Measurements from ENCODE around the gene SLC40A1. TPM values are rescaled to one million over a fixed set of nuclear protein-coding genes. Genes with fewer than 3 reads are reported as not detected.

SLC40A1 gene
- total RNA-seq, 2 donors from 2014 or later = 43.6 to 183 TPM

DNA sequence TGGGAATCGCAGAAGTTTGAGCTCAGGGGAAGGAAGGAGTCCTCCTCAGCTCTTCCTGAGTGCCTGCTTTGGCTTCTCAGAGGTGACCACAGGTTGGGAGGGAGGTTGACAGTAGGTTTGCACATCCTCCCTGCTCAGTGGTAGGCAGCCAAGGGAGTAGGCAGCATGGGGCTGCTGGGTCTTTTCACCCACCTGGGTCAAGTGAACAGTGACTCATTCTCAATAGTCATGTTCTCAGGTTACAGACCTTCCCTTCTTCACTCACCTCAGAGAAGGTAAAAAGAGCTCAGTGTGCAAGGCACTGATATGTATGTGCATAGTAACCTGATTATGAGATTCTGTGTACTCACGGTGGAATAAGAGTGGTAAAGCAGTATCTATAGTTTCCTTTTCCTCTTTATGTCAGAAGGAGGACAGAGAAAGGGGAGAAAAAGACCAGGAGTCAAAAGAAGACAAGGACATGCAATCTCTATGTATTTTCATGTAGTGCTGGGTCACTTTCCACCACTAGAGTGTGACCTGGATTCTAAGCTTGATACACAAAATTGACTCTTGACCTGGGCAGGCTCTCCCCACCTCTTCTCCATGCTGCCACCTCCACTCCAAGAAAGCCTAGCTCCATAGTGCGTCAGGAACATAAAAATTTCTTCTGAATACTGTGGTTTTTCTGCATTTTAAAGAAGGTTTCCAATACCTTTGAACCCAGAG is 44.2 kb upstream of the SLC40A1 start:
- no peaks in the 10 kb centered on the region for H3K36me3 ChIP-seq
- no peaks in the 10 kb centered on the region for H3K27me3 ChIP-seq
- no peaks in the 10 kb centered on the region for H3K4me1 ChIP-seq
- TF ChIP-seq, protein P1, sequence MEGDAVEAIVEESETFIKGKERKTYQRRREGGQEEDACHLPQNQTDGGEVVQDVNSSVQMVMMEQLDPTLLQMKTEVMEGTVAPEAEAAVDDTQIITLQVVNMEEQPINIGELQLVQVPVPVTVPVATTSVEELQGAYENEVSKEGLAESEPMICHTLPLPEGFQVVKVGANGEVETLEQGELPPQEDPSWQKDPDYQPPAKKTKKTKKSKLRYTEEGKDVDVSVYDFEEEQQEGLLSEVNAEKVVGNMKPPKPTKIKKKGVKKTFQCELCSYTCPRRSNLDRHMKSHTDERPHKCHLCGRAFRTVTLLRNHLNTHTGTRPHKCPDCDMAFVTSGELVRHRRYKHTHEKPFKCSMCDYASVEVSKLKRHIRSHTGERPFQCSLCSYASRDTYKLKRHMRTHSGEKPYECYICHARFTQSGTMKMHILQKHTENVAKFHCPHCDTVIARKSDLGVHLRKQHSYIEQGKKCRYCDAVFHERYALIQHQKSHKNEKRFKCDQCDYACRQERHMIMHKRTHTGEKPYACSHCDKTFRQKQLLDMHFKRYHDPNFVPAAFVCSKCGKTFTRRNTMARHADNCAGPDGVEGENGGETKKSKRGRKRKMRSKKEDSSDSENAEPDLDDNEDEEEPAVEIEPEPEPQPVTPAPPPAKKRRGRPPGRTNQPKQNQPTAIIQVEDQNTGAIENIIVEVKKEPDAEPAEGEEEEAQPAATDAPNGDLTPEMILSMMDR (IDR thresholded peaks at IDR 0.05) = no peak
- DNase-seq = no peak
- intact Hi-C loops (cut with DNase I) = loop anchor here (10.0 kb wide), 1 partner anchor 160 kb away; no protein-coding TSS in a partner anchor
- no peaks in the 10 kb centered on the region for H3K9me3 ChIP-seq
- H3K27ac ChIP-seq = no peak overlapping the region
- no peak overlapping the region for H3K9ac ChIP-seq (ENCODE audit: low read depth in 2 of 2, low read length in 2 of 2)
- H3K4me3 ChIP-seq = no peak overlapping the region

DNA sequence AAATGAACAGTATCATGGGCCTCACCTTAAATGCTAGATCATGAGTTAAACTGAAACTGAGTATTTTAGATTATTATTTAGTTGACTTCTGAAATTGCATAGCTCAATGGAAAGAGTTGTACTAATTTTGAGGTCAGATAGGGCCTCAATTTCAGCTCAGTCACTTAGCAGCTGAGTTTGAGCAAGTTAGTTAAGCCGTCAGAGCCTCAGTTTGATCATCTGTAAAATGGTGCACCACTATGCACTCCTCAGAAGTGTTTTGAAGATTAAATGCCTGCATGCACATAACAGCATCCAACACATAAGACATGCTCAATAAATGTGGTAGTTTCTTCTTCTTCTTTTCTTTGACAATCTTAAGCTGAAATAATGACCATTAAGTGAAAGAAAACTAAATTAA is 42.5 kb upstream of the SLC40A1 start:
- no peak overlapping the region for H3K9ac ChIP-seq (ENCODE audit: low read depth in 2 of 2, low read length in 2 of 2)
- no peaks in the 10 kb centered on the region for H3K36me3 ChIP-seq
- H3K4me3 ChIP-seq = no peak overlapping the region
- no peaks in the 10 kb centered on the region for H3K4me1 ChIP-seq
- TF ChIP-seq, protein P1 (IDR thresholded peaks at IDR 0.05) = no peak
- H3K9me3 ChIP-seq = no peaks in the 10 kb centered on the region
- no peak overlapping the region for H3K27ac ChIP-seq
- no peak for DNase-seq
- H3K27me3 ChIP-seq = no peaks in the 10 kb centered on the region
- intact Hi-C loops (cut with DNase I) = loop anchor here (10.0 kb wide), 1 partner anchor 158 kb away; no protein-coding TSS in a partner anchor

DNA sequence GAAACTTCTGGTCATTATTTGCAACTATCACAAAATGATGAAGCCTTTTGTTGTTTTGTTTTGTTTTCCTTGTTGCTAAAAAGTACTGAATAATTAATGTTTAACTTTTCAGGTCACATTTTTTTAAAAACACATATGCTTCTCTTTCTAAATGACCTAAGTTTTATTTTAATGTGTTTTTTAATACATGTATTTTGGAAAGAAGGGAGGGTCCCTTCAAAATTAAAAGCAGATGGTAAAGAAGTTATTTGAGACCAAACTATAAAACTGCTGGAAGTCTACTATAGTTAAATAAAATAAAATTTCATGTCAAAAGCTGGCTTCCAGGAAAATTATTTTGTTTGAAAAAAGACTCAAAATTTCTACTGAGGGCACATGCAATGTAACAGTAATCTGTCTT is 41.2 kb upstream of the SLC40A1 start:
- H3K9me3 ChIP-seq = no peaks in the 10 kb centered on the region
- intact Hi-C loops (cut with DNase I) = loop anchor here (10.0 kb wide), 1 partner anchor 157 kb away; no protein-coding TSS in a partner anchor
- no peak overlapping the region for H3K9ac ChIP-seq (ENCODE audit: low read depth in 2 of 2, low read length in 2 of 2)
- no peaks in the 10 kb centered on the region for H3K36me3 ChIP-seq
- no peak overlapping the region for H3K4me3 ChIP-seq
- H3K4me1 ChIP-seq = no peaks in the 10 kb centered on the region
- H3K27ac ChIP-seq = no peak overlapping the region
- TF ChIP-seq, protein P1 (IDR thresholded peaks at IDR 0.05) = no peak
- no peak for DNase-seq
- no peaks in the 10 kb centered on the region for H3K27me3 ChIP-seq

DNA sequence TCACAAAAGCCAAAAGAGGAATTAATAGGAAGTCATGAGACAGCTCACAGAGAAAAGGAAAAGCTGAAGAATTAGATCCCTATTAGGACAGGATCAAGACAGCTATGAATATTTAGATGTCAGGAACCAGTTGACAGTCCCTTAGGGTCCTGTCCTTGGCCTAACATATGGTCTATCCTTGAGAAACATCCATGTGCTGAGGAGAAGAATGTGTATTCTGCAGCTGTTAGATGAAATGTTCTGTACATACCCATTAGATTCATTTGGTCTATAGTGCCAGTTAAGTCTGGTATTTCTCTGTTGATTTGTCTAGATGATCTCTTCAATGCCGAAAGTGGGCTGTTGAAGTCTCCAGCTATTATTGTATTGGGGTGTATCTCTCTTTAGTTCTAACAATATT is 37.6 kb upstream of the SLC40A1 start:
- Histone ChIP-seq H3K27ac (no peak overlapping the region), H3K9ac (ENCODE audit: low read depth in 2 of 2, low read length in 2 of 2) (no peak overlapping the region), H3K36me3 (no peaks in the 10 kb centered on the region), H3K9me3 (no peaks in the 10 kb centered on the region), H3K4me3 (no peak overlapping the region), H3K4me1 (no peaks in the 10 kb centered on the region), H3K27me3 (no peaks in the 10 kb centered on the region)
- no peak for DNase-seq
- intact Hi-C loops (cut with DNase I) = no loop called here
- TF ChIP-seq, protein P1 (IDR thresholded peaks at IDR 0.05) = no peak

DNA sequence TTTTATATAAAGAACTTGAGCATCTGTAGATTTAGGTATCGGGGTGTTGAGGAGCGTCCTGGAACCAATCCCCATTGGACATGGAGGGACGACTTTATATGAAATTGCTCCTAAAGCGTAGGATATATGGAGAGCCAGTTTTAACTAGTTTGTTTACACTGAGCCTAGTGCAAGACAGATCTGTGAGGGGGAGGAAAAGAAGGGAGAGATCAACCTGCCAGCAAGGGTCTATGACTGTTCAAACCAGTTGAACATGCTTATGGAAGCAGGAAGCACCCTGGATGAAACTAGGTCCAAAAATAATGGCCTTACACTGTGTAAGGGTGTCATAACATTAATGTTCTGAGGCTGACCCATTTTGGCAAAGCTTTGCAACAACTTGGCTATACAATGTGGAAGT is 34.0 kb upstream of the SLC40A1 start:
- Histone ChIP-seq H3K27me3 (no peaks in the 10 kb centered on the region), H3K9ac (ENCODE audit: low read depth in 2 of 2, low read length in 2 of 2) (no peak overlapping the region), H3K36me3 (no peaks in the 10 kb centered on the region), H3K4me1 (no peaks in the 10 kb centered on the region), H3K27ac (no peak overlapping the region), H3K4me3 (no peak overlapping the region), H3K9me3 (no peaks in the 10 kb centered on the region)
- DNase-seq = no peak
- TF ChIP-seq, protein P1 (IDR thresholded peaks at IDR 0.05) = no peak
- intact Hi-C loops (cut with DNase I) = no loop called here
